ENCODE measurements around the gene CCSER2.
"Not testable (repeated sequence)": the region's sequence is repeated elsewhere in the genome, so short reads cannot be mapped to it uniquely, and the experiment has no call there.

CCSER2 gene

DNA sequence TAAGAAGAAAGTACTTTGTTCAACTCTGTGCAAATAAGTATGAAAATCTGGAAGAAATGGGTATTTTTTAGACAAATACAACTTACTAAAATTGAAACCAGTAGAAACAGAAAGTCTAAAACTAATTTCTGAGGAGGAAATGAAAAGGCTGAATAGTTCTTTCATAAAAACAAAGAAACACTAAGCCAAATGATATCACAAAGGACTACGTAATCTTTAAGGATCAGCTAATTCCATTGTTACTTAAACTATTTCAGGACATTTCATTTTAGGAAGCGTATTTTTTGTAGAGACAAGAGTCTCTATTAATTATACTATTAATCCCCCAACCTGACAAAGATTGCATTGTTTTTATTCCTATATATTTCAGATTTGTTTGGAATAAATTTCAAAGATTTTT lies 11.2 kb upstream of the CCSER2 start:
- no peak for DNase-seq

DNA sequence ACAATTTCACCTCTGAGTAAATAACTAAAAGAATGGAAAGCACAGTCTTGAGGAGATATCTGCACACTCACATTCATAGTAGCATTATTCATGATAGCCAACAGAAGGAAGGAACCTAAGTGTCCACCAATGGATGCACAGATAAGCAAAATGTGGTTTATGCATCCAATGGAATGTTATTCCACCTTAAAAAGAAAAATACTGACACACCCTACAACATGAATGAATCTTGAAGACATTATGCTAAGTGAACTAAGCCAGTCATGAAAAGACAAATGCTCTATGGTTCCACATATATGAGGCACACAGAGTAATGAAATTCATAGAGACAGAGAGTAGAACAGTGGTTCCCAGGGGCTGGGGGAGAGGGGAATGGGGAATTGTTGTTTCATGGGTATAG lies 6.5 kb upstream of the CCSER2 start:
- no peak for DNase-seq

DNA sequence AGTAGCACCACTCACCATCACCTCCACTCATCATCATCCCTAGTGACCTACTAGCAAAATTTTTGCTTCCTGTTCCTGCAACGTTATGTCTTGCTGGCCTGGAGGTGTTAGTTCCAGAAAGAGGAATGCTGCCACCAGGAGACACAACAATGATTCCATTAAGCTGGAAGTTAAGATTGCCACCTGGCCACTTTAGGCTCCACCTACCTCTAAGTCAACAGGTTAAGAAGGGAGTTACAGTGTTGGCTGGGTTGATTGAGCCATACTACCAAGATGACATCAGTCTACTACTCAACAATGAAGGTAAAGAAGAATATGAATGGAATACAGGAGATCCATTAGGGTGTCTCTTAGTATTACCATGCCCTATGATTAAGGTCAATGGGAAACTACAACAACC lies 4.8 kb upstream of the CCSER2 start:
- not testable (repeated sequence) for DNase-seq

DNA sequence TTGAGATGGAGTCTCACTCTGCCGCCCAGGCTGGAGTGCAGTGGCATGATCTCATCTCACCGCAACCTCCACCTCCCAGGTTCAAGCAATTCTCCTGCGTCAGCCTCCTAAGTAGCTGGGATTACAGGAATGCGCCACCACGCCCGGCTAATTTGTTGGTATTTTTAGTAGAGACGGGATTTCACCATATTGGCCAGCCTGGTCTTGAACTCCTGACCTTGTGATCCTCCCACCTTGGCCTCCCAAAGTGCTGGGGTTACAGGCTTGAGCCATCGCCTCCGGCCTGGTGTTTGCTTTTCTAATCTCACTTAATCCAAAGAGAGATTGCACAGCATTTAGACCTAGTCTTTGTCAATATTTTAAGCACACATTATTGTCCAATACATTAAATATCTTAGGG lies 1.4 kb upstream of the CCSER2 start:
- not testable (repeated sequence) for DNase-seq

DNA sequence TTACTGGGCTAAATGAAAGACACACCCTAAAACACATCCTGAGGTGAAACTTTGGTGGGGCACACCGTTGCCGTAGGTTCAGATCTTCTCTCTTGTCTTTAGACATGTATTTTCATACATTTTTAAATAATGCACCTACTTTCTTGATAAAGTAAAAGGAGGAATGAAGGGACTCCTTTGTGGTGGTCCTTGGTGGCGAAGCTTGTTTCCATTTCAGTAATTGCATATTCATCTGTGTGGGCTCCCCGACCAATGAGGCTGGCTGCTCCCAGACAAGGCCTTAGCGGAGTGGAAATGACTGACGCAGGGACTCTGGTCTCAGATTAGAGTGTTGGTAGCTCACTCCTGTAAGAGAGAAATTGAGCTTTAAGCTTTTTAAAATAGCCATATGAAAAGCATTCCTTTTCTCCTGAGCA lies 815 bp downstream of the CCSER2 start:
- no peak for DNase-seq

DNA sequence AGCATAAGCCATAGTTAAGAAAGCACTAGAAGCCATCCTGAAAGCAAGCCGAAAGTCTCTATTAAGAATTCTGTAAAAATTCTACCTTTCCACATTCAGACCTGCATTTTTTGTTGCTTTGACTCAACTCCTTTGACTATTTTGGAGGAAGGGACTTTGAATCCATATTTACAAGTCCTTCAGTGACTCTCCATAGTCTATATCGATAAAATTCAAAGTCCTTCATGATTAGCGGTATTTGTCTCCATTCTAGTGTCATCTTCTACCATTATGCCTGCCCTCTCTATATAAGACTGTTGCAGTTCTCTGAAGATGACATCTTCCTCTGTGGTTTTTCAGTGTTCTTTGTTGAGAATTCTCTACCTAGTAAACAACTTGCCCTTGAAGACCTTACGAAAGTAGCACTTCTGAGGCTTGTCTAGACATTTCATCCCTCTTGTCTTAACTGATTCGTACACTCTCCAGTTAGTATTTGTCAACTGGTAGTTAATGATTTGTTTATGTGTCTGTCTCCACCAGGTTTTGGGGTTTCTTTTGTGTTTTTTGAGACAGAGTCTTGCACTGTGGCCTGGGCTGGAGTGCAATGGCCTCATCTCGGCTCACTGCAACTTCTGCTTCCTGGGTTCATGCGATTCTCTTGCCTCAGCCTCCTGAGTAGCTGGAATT lies 1.7 kb downstream of the CCSER2 start:
- DNase-seq: no peak

DNA sequence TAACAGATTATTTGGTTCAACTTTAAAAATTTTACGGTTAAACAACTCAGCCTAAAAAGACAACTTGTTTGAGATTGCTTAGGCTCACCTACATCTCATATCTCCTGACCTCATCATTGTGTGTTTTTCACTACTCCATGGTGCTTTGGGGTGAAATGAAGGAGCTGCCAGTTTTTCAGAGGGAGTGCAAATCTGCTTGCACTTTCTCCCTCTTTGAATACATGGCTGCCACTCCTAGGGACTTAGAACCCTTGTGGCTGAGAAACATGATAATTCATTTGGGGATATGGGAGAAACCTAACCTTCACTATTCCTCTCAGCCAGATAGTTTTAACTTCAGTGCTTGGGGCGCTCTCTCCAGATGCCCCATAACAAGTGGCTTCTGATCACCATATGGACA lies 2.7 kb downstream of the CCSER2 start:
- no peak for DNase-seq

DNA sequence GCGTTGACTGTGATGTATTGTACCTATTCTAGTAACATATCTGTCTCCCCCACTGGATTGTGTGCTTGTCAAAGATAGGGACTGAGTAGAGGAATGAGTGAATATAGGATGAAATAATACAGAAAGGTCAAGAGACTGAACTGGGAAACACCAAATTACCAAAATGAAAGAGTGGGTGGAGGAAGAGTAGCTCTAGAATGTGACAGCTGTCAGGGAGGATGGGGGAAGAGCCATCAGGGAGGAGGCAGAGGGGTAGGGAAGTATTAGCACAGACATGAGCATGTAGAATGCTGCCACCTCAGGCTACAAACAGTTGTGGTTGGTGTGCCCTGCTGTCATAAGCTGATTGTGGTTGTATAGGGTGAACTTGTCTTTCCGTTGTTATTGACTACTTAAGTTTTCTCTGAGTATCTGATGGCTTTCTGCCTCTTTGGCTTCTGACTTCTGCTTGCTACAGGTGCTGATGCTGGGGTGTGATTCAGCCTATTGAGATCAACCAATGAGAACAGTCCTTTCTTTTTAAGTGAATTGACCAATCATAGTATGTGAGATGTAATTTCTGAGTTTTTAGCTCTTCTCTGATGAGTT lies 5.6 kb downstream of the CCSER2 start:
- peak; percentile 40 for DNase-seq

DNA sequence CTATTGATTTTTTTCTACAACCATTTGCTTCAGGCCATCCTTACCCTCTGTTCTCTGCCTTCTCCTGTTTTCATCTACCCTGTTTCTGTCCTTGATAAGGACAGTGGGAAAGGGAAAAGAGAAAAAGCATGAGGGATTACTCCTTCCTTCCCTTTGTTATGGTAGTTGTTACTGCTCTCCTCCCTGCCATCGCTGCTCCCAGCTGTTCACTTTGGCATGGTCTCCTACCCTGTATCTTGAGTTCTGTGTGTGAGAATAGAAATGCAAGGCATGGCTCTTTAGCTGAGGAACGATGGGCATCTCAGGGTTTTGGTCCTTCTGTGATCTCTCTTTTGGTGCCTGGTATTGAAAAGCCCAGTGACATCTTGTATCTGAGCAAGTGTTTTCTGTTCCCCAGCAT lies 6.4 kb downstream of the CCSER2 start:
- DNase-seq: no peak

DNA sequence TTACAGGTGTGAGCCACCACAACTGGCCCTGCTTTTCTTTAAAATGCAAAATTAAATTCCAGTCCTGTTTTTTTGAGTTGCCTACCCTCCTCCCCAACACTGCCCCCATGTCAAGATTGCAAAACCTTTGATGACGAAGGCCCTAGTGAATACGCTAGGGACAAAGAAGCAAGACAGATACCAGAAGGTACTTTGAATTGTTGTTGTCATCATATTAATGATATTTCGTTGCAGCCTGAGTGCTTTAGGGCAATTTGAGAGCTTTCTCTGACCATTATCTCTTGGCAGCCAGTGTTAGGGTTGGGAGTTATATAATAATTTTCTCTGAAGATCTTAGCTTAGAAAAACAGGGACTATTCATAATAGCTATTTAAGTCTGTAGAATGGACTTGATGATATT lies 7.1 kb downstream of the CCSER2 start:
- no peak for DNase-seq

DNA sequence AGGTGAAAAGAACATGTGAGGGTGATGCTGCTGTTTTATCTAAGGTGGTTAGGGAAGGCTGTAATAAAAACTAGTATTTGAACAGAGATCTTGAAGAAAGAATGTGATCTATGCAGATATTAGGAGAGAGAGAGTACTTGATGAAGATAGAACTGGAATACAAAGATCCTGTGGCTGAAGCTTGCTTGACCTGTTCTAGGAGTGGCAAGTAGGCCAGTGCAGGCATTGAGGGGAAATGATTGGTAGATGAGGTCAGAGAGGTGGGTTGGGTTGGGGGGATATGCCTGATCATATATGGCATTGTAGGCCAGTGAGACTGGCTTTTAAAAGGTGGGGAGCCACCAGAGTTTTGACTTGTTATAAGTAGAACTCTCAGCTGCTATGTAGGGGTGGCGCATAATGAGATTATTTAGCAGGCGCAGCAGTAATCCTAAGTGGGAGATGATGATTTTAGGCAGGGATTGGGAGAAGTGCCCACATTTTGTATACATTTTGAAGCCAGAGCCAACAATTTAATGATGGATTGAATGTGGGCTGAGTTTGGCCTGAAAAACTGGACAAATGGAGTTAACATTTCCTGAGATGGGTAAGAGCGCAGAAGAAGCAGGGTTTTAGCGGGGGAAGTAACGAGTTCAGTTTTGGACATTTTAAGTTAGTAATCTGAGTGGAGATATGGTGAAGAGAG lies 8.2 kb downstream of the CCSER2 start:
- no peak for DNase-seq

DNA sequence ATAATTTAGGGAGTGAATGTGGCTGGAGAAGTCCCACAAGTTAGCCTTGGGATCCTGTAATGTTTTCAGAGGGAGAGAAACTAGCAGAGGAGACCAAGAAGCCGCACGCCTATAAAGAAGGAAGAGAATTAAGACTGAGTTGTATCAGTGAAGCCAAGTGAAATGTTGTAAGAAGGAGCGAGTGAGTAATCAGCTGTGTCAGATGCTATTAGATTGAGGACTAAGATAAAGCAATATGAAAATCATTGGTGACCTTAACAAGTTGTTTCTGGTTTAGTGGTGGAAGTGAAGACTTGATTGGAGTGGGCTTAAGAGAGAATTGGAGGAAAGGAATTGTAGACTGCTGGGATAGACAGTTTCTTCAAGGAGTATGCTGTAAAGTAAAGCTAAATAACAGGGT lies 8.8 kb downstream of the CCSER2 start:
- DNase-seq: no peak

DNA sequence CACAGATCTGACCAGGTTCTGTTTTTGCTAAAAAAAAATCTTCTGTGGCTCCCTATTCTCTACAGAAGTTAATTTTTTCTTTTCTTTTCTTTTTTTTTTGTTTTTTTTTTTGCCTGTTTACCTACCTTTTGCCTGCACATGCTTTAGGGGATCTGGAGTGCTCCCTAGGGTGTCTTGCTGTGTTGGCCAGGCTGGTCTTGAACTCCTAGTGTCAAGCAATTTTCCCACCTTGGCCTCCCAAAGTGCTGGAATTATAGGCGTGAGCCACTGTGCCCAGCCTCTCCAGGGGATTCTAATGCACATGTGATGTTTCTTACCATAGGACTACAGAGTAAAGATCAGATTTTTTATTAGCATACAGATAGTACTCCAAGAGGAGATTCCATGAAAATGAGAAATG lies 10.6 kb downstream of the CCSER2 start:
- no peak for DNase-seq

DNA sequence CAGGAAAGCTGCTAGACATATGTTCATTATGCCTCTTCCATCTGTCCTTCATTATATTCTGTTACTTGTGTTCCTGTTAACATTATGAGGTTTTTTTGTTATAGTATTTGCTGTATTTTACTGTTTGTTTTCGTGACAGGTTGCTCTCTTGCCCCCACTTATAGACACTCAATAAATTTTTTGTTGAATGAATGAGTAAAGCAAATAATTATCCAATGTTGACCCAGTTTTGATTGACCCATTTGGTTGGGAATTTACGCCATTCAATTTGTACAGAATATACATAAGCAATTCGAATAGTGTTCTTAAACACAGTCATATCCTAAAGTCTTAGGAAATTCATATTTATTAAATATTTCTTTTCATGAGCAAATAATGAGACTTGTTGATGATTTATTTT lies 11.8 kb downstream of the CCSER2 start:
- no peak for DNase-seq

DNA sequence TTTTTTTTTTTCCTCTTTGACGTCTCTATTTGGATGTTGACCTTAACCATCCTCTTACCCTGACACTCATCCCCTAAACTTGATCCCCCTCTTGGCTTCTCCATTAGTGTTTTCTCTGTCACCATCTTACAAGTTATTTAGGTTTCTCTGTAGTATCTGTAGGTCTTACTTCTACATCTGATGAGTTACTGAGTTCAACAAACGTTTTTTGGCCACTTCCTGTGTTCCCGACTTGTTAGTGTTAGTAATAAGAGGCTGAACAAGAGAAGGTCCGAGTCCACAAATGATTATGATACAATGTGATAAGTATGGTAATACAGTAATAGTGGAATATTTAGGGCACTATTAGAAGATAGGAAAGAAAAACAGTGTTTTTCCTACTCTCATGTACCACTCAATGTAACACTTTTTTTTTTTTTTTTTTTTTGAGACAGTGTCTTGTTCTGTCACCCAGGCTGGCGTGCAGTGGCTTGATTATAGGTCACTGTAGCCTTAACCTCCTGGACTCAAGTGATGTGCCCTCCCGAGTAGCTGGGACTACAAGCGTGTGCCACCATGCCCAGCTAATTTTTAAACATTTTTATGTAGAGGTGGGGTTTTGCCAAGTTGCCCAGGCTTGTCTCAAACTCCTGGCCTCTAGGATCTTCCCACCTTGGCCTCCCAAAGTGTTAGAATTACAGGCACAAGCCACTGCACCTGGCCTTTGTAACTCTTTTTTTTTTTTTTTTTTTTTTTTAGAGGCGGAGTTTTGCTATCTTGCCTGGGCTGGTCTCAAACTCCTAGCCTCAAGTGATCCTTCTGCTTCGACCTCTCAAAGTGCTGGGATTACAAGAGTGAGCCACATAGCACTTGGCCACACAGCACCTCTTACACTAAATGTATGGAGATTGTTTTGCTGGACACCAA lies 12.5 kb downstream of the CCSER2 start:
- no peak for DNase-seq

DNA sequence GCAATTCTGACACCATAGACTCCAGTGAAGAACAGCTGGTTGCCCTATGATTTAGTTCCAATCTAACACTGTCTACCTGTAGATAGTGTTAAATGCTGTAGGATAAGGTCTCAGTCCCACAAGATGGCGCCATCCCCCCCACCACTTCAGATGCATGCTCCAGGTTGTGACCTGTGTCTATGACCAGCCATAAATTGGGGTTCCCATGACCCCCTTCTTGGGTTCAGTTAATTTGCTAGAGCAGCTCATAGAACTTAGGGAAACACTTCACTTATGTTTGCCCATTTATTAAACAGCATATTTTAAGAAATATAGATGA lies 13.1 kb downstream of the CCSER2 start:
- no peak for DNase-seq

DNA sequence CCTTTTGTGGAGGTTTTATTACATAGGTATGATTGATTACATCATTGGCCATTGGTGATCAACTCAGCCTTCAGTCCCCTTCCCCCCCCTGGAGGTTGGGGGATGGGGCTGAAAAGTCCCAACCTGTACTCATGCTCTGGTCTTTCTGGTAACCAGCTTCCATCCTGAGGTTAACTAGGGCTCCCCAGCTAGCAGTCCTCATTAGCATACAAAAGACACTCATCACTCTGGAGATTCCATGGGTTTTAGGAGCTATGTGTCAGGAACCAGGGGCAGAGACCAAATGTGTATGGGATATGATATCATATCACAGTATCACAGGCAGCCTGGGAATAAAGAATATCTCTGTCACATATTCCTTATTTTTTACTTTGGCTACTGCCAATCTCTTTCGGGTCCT lies 13.6 kb downstream of the CCSER2 start:
- no peak for DNase-seq

DNA sequence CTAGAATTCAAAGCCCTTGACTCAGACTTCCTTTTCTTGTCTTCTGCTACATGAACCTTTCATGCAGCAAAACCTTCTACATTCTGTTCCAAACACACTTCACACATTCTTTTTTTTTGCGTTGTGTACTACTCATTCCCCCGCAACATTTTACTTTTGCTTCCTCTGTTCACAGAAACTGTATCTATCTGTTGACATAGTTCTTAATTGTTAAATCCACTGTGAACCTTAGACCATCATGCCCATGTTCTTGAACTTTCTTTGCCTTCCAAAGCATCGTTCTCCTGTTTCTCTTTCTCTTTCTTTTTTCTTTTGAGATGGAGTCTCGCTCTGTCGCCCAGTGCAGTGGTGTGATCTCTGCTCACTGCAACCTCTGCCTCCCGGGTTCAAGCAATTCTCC lies 14.2 kb downstream of the CCSER2 start:
- DNase-seq: no peak

DNA sequence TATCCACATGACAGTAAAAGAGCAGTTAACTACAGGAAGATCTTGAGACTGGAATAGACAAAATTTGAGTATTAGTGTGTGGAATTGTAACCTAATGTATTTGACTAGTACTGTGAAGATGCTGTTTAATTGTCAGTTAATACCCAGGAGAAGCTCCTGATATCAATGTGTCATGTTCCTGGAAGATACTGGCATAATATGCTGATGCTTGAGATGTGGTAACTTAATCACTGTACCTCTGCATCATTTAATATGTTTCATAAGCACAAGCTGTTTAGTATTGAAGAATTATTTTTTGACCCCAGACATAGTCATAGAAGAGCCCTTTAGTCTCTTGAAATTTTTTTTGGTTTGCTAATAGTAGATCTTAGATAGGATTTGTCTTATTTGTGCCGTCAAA lies 15.4 kb downstream of the CCSER2 start:
- no peak for DNase-seq

DNA sequence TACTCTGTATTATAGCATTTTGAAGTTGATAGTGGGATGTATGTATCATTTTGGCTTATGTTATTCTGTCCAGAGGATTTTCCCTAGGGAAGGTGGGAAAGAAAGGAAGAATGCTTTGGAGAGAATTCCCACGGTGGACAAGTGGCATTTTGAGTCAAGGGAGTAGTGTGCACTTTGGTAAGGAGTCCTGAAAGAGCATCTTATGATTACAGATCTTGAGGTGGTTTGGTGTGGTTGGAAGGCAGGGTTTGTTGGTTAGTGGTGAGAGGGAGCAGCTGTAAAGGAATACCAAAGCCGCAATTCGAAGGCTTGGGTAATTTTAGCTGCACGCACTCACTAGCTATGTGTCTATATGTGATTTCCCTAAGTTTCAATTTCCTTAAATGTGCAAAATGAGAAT lies 16.1 kb downstream of the CCSER2 start:
- DNase-seq: no peak

DNA sequence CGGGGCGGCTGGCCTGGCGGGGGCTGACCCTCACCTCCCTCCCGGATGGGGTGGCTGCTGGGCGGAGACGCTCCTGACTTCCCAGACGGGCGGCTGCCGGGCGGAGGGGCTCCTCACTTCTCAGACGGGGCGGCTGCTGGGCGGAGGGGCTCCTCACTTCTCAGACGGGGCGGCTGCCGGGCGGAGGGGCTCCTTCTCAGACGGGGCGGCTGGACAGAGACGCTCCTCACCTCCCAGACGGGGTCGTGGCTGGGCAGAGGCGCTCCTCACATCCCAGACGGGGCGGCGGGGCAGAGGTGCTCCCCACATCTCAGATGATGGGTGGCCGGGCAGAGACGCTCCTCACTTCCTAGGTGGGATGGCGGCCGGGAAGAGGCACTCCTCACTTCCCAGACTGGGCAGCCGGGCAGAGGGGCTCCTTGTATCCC lies 19.2 kb downstream of the CCSER2 start:
- DNase-seq: not testable (repeated sequence)

DNA sequence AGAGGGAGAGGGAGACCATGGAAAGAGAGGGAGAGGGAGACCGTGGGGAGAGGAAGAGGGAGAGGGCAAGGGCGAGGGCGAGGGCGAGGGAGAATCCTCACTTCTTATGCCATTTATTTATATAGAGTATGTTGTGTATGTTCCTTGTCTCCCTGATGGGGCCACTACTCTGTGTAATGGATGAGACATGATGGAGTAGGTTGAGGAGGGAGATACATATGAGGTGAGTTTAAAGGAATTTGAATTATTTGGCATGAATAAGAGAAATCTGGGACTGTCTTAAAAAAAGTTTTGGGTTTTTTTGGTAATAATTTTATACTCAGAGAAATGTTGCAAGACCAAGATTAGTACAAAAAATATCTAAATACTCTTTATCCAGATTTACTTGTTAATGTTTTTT lies 20.1 kb downstream of the CCSER2 start:
- DNase-seq: no peak

DNA sequence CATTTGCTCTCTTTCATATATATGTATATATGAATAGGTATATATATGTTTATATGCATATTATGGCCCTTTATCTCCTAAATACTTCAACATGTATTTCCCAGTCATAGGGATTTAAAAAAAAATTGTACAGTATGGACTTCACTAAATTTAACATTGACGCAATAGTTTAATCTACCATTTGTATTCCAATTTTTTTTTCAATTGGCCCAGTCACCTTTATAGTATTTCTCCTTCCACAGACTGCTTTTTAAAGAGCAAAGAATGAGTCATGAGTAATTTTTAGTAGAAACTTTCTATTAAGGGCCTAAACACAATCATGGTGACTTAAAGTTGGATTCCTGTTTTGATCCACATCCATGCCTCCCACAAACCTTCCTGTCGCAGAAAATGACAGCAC lies 20.5 kb downstream of the CCSER2 start:
- no peak for DNase-seq

All from hematopoietic multipotent progenitor cell treated with erythropoietin and hydrocortisone succinate and interleukin-3 and kit ligand, for 8 days (in vitro differentiated cells).